Activated naive CD8-positive, alpha-beta T cell treated with anti-CD3 and anti-CD28 coated beads, Interleukin-2, amount 50 U/mL, for 24 hours (primary cell): ENCODE data around the gene DEFB123.
A peak's percentile ranks its signal among the peaks of the same experiment; 100 is the strongest.

ENCODE experiments used
- ATAC-seq: fragments of 150-1000 bp; cut with Tn5 transposase; one replicate; pipeline ENCODE4 v1.10.0; 2021
- DNase-seq: peaks from one replicate; pipeline ENCODE4 v3.0.0; 2021
- H3K27ac Mint-ChIP-seq: one replicate; pipeline ENCODE4 v1.8.0; 2021; ENCODE audit warnings: mild to moderate bottlenecking, mixed read lengths
- H3K27me3 Mint-ChIP-seq: one replicate; pipeline ENCODE4 v1.8.0; 2021; ENCODE audit warnings: mixed read lengths
- H3K36me3 Mint-ChIP-seq: one replicate; pipeline ENCODE4 v1.8.0; 2021; ENCODE audit warnings: low read depth, mixed read lengths
- H3K4me1 Mint-ChIP-seq: one replicate; pipeline ENCODE4 v1.8.0; 2021; ENCODE audit warnings: mixed read lengths
- H3K4me3 Mint-ChIP-seq: one replicate; pipeline ENCODE4 v1.8.0; 2021; ENCODE audit warnings: mild to moderate bottlenecking, moderate library complexity, mixed read lengths
- H3K9me3 Mint-ChIP-seq: one replicate; pipeline ENCODE4 v1.8.0; 2021; ENCODE audit warnings: mixed read lengths

Gene DEFB123

DNA sequence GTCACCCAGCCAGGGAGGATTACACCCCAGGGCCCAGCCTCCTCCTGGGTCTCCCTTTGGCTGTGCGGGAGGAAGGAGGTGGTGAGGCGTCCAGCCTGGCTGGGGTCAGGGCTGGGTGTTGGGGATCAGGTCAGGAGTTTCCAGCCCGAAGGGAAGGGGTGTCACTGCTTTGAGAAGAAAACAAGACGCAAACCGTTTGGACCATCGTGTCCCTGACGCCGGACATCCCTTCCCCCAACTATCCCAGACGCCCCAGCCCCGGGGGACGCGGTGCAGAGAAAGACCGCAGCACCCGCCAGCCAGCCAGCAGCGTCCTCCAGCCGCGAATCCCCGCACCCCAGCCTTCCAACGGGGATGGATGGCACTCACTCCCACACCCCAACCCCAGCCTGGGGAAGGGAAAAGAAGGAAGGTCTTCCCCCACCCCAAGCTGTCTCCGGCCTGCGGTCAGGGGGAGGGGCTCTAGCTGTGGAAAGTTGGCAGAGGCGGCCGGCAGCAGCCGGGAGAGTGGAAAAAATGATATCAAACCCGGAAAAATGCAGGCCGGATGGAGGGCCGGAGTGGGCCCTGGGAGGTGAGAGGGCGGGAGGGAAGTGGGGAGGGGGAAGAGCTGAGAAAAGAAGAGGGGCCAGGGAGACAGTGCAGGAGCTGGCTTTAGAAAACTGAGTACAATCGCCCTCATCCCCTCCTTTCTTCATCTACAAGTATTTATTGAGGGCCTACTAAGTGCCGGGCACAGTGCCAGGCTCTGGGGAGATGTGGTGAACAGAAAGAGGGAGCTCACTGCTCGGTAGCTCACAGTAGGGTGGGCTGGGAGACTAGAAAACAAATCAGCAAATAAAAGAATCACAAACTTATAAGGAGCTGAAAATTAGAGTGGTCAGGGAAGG lies 45.3 kb downstream of the DEFB123 start:
- DNase-seq (peak; percentile 51), ATAC-seq (peak; percentile 55)
- Mint-ChIP-seq H3K36me3 (no peaks in the 10 kb centered on the region), H3K4me3 (peak overlapping the region; percentile 45), H3K27ac (peak overlapping the region; percentile 46), H3K9me3 (no peaks in the 10 kb centered on the region), H3K4me1 (peaks cover 24% of the 10 kb centered on the region), H3K27me3 (peaks cover 37% of the 10 kb centered on the region)

- ATAC-seq, result no peak
- H3K36me3 Mint-ChIP-seq, result no peaks in the 10 kb centered on the region
These were observed 47.7 kb downstream of the DEFB123 start for GRCh38 chr20:31488115-31488514.

DNA sequence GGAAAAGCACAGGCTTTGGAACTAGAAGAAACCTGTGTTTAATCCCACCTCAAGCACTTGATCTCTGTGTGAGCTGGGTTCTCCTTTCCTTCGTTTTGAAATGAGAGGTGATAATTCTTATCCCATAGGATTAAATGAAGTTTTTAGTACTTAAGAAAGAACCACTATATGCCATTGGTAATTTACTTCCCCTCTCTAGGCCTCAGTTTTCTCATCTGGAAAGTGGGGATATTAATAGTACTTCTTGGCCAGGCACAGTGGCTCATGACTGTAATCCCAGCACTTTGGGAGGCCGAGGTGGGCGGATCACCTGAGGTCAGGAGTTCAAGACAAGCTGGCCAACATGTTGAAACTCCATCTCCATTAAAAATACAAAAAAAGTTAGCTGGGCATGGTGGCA lies 48.7 kb downstream of the DEFB123 start:
- H3K36me3 Mint-ChIP-seq, result no peaks in the 10 kb centered on the region
- H3K4me1 Mint-ChIP-seq, result peaks cover 24% of the 10 kb centered on the region
- no peak for ATAC-seq
- no peak overlapping the region for H3K4me3 Mint-ChIP-seq
- DNase-seq, result no peak
- H3K9me3 Mint-ChIP-seq, result no peaks in the 10 kb centered on the region
- H3K27me3 Mint-ChIP-seq, result peaks cover 22% of the 10 kb centered on the region
- no peak overlapping the region for H3K27ac Mint-ChIP-seq

More at GRCh38 chr20:31488115-31488514, 47.7 kb downstream of the DEFB123 start:
- Mint-ChIP-seq H3K27ac (no peak overlapping the region), H3K4me3 (no peak overlapping the region), H3K27me3 (peaks cover 28% of the 10 kb centered on the region), H3K9me3 (no peaks in the 10 kb centered on the region), H3K4me1 (peaks cover 24% of the 10 kb centered on the region)
- no peak for DNase-seq

DNA sequence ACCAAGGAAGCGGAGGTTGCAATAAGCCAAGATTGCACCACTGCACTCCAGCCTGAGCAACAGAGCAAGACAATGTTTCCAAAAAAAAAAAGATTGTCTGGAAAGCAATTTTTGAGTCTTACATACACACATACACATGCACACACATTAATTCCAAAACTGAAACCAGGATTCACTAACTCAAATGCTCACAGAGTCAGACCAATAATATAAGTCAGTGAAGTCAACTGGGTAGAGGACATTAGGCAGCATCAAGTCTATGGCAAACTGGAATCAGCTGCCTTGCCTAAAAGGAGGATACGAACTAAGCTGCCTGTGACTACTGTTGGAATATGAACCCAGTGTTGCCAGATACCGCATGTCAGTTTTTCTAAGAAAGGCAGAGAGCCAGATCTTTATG lies 50.3 kb downstream of the DEFB123 start:
- Mint-ChIP-seq H3K9me3 (no peaks in the 10 kb centered on the region), H3K27me3 (peaks cover 14% of the 10 kb centered on the region), H3K36me3 (no peaks in the 10 kb centered on the region), H3K27ac (no peak overlapping the region), H3K4me1 (peaks cover 14% of the 10 kb centered on the region), H3K4me3 (no peak overlapping the region)
- DNase-seq, result no peak
- no peak for ATAC-seq

- H3K4me1 Mint-ChIP-seq, result no peaks in the 10 kb centered on the region
- H3K9me3 Mint-ChIP-seq, result no peaks in the 10 kb centered on the region
- H3K4me3 Mint-ChIP-seq, result no peak overlapping the region
- H3K36me3 Mint-ChIP-seq, result no peaks in the 10 kb centered on the region
- peaks cover 9% of the 10 kb centered on the region for H3K27me3 Mint-ChIP-seq
- no peak for ATAC-seq
- no peak for DNase-seq
- no peak overlapping the region for H3K27ac Mint-ChIP-seq
These were observed 53.7 kb downstream of the DEFB123 start for GRCh38 chr20:31494131-31494530.

DNA sequence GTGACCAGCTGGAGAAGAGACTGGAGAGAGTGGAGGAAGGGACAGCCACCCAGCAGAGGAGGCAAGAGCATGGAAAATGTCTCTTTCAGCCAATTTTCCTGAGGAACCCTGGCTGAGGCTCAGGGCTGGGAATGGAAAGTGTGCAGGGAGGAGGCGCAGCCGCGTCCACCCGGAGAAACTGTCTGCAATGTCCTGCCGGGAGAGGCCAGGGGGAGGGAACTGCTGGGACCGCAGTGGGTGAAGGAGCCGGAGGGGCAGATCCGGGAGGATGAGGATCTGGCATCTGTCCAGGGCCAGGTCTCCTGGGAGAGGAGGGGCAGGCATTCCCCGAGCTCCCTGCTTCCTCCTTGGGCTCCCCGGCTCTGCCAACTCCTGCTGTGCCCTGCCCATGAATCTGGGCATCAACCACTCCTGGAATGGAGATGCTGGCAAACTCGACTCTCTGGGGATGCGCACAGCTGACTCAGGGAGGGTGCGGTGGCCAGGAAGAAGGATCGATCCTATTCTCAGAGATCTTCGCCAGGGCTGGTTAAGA lies 56.4 kb downstream of the DEFB123 start:
- no peaks in the 10 kb centered on the region for H3K36me3 Mint-ChIP-seq
- H3K27ac Mint-ChIP-seq, result no peak overlapping the region
- H3K4me1 Mint-ChIP-seq, result no peaks in the 10 kb centered on the region
- ATAC-seq, result no peak
- H3K9me3 Mint-ChIP-seq, result no peaks in the 10 kb centered on the region
- no peak for DNase-seq
- H3K4me3 Mint-ChIP-seq, result no peak overlapping the region
- H3K27me3 Mint-ChIP-seq, result peaks cover 9% of the 10 kb centered on the region

GRCh38 chr20:31497838-31498540 lies 57.6 kb downstream of the DEFB123 start:
- Mint-ChIP-seq H3K36me3 (no peaks in the 10 kb centered on the region), H3K27ac (no peak overlapping the region), H3K4me3 (no peak overlapping the region), H3K9me3 (no peaks in the 10 kb centered on the region), H3K27me3 (peaks cover 9% of the 10 kb centered on the region), H3K4me1 (no peaks in the 10 kb centered on the region)
- DNase-seq (no peak), ATAC-seq (no peak)
